Bronchus fibroblast of lung (primary cell): ENCODE data around the gene REELD1. TPM values are rescaled to one million over a fixed set of nuclear protein-coding genes. Genes with fewer than 3 reads are reported as not detected.

ENCODE experiments used
- total RNA-seq: library from RNA; depleted of rRNA; stranded (reverse); fragments of >200 nt; gene quantifications from 2 replicates; pipeline ENCODE4 v1.2.3, GENCODE V29; 2015

The REELD1 gene
- total RNA-seq, result not detected in 2 replicates

DNA sequence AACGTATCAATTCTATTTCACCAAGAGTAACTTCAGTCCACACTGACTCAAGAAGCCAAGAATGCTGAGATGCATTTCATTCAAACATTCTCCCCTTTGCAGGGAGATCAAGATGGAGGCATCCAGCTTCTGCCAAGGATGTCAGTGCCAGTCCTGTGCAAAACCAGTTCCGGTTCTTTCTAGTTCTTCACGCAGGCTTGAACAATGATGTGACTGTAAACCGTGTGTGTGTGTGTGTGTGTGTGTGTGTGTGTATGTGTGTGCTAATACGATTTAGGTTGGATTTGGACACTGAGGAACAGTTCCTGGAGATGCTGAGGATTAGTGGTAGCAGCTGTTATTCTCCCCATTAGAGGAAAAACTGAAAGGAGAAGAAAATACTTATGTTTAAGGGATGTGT lies at the start of gene REELD1:
REELD1 (plus strand) TSS at position 301 of the 400 bp plus-strand sequence. CDS start 2,415 bp downstream, outside the sequence.

DNA sequence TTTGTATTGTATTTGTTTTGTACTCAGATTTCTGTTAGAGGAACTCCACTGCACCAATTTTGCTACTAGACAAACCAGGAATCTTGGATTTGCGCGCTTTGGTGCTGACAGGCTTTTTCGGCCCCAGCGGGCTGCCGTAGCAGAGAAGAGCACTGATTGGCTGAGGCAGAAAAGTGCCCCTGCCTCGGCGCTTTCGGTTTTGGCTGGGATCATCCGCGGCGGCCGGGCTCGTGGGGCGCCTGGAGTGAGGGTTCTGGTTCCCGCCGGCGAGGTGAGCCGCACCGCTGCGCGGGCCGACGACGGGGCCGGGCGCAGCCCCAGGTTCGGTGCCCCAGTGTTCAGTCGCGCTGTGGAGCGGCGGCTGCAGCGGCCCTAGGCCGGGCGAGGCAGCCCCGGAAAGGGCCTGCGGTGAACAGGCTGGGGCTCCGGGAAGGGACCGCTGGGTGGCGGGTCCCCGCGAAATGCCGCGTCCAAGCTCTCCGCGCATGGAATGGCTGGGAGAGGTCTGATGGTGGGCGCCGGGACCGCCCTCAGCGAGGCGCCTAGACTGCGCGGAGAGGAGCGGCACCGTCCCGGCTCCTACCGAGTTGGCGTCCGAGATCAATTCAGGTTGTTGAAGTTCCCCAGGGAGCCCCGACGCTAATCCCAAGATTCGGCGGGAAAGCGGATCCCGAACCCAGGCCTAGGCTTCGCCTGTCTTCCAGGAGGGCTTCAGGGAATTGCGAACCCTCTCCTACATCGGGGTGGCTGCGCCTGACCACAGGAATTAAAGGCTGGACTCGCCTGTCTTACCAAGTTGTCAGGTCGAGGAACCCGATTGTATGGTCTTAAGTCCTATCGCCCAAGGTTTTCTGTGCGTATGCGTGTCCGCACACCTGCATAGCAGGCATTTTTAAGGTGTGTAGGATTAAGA lies 38.5 kb upstream of the REELD1 start, which contains the start of gene LSM6:
LSM6 (plus strand) TSS at position 178 of the 913 bp plus-strand sequence. CDS start 7,204 bp downstream, outside the sequence.

Other genes with a start within 250 kb of the REELD1 start
- gene LSM6, start 38.8 kb upstream of the REELD1 start, total RNA-seq, result 42.4 and 50.3 TPM in 2 replicates